ENCODE data around the gene ANKRD13A. TPM values are rescaled to one million over a fixed set of nuclear protein-coding genes. Genes with fewer than 3 reads are reported as not detected.

ANKRD13A gene
- total and polyA plus RNA-seq, 2 of the 8 experiments (the other 6 are each of a cell fraction or from before 2014, with no cell fraction given): 16.8 to 21.4 TPM

DNA sequence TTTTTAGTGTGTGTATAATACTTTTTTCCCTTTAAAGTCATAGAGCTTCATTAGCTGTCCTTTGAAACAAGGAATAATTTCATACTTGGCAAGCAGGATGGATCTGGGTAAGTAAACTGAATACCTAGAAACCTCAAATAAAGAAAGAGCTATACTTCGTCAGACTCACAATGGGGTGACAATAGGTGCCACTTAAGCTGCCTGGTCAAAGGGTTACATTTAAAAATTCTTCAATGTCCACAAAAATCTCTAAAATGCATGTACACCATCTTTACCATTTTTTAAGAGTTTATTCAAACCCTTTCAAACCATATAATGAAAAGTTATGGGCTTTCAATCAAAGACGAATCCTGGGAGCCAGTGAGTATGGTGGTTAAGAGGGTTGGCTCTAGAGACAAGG, 6.1 kb upstream of the ANKRD13A start:
- Histone ChIP-seq H3K4me2 (ENCODE audit: insufficient read depth in 1 of 2, low read depth in 2 of 2, low read length in 2 of 2) (no peak overlapping the region), H3K23me2 (ENCODE audit: low read depth, low read length) (peaks cover 5% of the 10 kb centered on the region; the same call in 1 of the 2 replicates), H3K56ac (replicated peaks; ENCODE audit: insufficient read length, low read depth, low read length) (no peak overlapping the region), H4K5ac (ENCODE audit: insufficient read length, low read depth, low read length) (no peak overlapping the region), H3K27ac (ENCODE audit: low read depth, low read length) (no peak overlapping the region), H3K36me3 (ENCODE audit: control insufficient read depth in 2 of 4, insufficient read depth in 4 of 4, low read length in 3 of 4) (peaks cover 0 to 4% (median 3%) of the 10 kb centered on the region in 4 experiments; a peak in 2 of 8 replicates), H3K9me3 (ENCODE audit: insufficient read depth in 2 of 2, low read depth in 1 of 2, low read length in 1 of 2) (no peaks in the 10 kb centered on the region), H2BK120ac (replicated peaks; ENCODE audit: low read depth, low read length) (no peak overlapping the region), H3K79me1 (ENCODE audit: low read depth, low read length) (no peaks in the 10 kb centered on the region; the same call in 1 of the 2 replicates), H4K91ac (replicated peaks; ENCODE audit: insufficient read length, low read length) (no peak overlapping the region), H2BK12ac (ENCODE audit: low read depth, low read length) (no peak overlapping the region), H3K27me3 (replicated peaks in 1 of 4; ENCODE audit: control insufficient read depth in 3 of 4, extremely low read depth in 1 of 4, insufficient read depth in 3 of 4, low read length in 3 of 4) (no peaks in the 10 kb centered on the region), H2BK5ac (ENCODE audit: low read depth, low read length) (no peak overlapping the region), H2BK15ac (ENCODE audit: low read length) (no peak overlapping the region), H3K4ac (replicated peaks; ENCODE audit: insufficient read length, low read depth, low read length) (no peak overlapping the region), H2AK5ac (ENCODE audit: low read depth, low read length) (no peak overlapping the region), H4K20me1 (replicated peaks in 1 of 2; ENCODE audit: control insufficient read depth in 1 of 2, insufficient read depth in 2 of 2, low read length in 2 of 2) (peaks cover 0 to 1% of the 10 kb centered on the region in 2 experiments), H3K4me1 (replicated peaks in 1 of 4; ENCODE audit: control insufficient read depth in 3 of 4, insufficient read depth in 4 of 4, low read length in 3 of 4) (peaks cover 0 to 2% (median under 1%) of the 10 kb centered on the region in 4 experiments; a peak in 1 of 7 replicates), H3K14ac (ENCODE audit: insufficient read length) (no peak overlapping the region), H2AFZ (ENCODE audit: low read length) (no peak overlapping the region), H3K18ac (ENCODE audit: extremely low read depth, low read length) (no peak overlapping the region), H4K8ac (ENCODE audit: extremely low read depth, insufficient read depth, low read length) (no peak overlapping the region), H3K79me2 (ENCODE audit: control insufficient read depth in 1 of 2, insufficient read depth in 2 of 2, low read length in 2 of 2) (peaks cover 0 to 16% of the 10 kb centered on the region in 2 experiments; a peak in 2 of 4 replicates), H3K23ac (ENCODE audit: insufficient read length) (no peak overlapping the region), H2BK20ac (ENCODE audit: low read length) (no peak overlapping the region), H3K9ac (replicated peaks in 1 of 4; ENCODE audit: extremely low read depth in 1 of 4, low read depth in 3 of 4, low read length in 3 of 4) (no peak overlapping the region), H3K4me3 (ENCODE audit: extremely low read depth in 1 of 4, insufficient read depth in 2 of 4, low read depth in 3 of 4, low read length in 4 of 4) (no peak overlapping the region)
- TF ChIP-seq, protein P1, sequence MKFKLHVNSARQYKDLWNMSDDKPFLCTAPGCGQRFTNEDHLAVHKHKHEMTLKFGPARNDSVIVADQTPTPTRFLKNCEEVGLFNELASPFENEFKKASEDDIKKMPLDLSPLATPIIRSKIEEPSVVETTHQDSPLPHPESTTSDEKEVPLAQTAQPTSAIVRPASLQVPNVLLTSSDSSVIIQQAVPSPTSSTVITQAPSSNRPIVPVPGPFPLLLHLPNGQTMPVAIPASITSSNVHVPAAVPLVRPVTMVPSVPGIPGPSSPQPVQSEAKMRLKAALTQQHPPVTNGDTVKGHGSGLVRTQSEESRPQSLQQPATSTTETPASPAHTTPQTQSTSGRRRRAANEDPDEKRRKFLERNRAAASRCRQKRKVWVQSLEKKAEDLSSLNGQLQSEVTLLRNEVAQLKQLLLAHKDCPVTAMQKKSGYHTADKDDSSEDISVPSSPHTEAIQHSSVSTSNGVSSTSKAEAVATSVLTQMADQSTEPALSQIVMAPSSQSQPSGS (IDR thresholded peaks at IDR 0.05; ENCODE audit: low read length): no peak
- TF ChIP-seq SIX5 (IDR thresholded peaks at IDR 0.05; ENCODE audit: low read depth, low read length): no peak
- TF ChIP-seq CEBPB (IDR thresholded peaks at IDR 0.05; ENCODE audit: low read depth, low read length): no peak
- no peak for TF ChIP-seq KDM5A (IDR thresholded peaks at IDR 0.05; ENCODE audit: low read length)
- TF ChIP-seq CTBP2 (IDR thresholded peaks at IDR 0.05; ENCODE audit: borderline replicate concordance, insufficient read depth, insufficient read length, low read length): no peak
- no peak for TF ChIP-seq BCL11A (IDR thresholded peaks at IDR 0.05; ENCODE audit: low read depth in 2 of 2, low read length in 2 of 2)
- no peak for TF ChIP-seq ASH2L (IDR thresholded peaks at IDR 0.05; ENCODE audit: low read length)
- TF ChIP-seq EP300 (IDR thresholded peaks at IDR 0.05; ENCODE audit: borderline replicate concordance in 1 of 2, low read depth in 2 of 2, low read length in 2 of 2): no peak
- DNase-seq (ENCODE audit: low read depth in 1 of 2, low spot score in 2 of 2) (no peak), FAIRE-seq (no peak)
- 91% methylated on average over 2 of the region's 2 CpGs; no CpG with 5 or more reads in 1 of the 2 experiments for WGBS, 2 experiments (ENCODE audit: extremely low coverage in 1 of 2, insufficient coverage in 1 of 2, insufficient read length in 1 of 2, insufficient replicate concordance in 2 of 2, low coverage in 1 of 2, low lambda C conversion rate in 2 of 2, missing lambda C conversion rate in 1 of 2)
- POLR2A ChIA-PET (ENCODE audit: partially characterized antibody): no interaction called here
- CTCF ChIA-PET (ENCODE audit: partially characterized antibody): interaction anchor here (0.6 to 1.5 kb wide), 2 partner anchors 25 to 224 kb away, joined by 3 to 4 read pairs; no protein-coding TSS in a partner anchor

All from H1 (cell line).